Tongue (tissue), 2 donors: Measurements from ENCODE around the gene ADGRL3. TPM values are rescaled to one million over a fixed set of nuclear protein-coding genes. Genes with fewer than 3 reads are reported as not detected.
"Not testable (repeated sequence)": the region's sequence is repeated elsewhere in the genome, so short reads cannot be mapped to it uniquely, and the experiment has no call there.

Source experiments
- DNase-seq: peaks from one replicate; pipeline ENCODE4 v3.0.0-alpha.2; 2015
- total RNA-seq: library from RNA; depleted of rRNA; stranded (reverse); fragments of >200 nt; gene quantifications from one replicate; pipeline ENCODE4 v1.2.3, GENCODE V29; 2014

The ADGRL3 gene
- total RNA-seq, 1 donor from 2014 or later: 33.3 TPM

GRCh38 chr4:61372817-61373216, 172.7 kb downstream of the ADGRL3 start:
- not testable (repeated sequence) for DNase-seq

- no peak for DNase-seq
These were observed 173.8 kb downstream of the ADGRL3 start for GRCh38 chr4:61373901-61374440.

DNA sequence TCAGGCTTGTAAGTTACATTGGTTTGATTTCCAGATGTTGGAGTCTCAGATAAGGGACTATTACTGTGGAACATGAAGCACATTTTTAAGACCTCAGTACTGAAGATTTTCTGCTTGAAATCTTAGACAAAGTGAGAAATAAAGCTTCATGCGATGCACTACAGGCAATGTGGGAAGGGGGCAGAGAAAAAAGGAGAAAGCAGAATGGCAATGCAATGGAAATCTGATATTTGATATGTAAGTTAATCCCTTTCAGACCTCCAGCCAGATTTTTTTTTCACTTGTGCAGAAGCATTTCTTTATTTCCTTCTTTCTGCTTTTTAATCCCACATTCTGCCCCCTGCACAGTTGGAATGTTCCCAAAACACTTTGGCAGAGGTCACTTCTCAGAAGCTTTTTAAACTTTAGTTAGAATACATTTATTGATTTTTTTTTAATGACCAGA, 174.3 kb downstream of the ADGRL3 start:
- peak; percentile 74 for DNase-seq

DNA sequence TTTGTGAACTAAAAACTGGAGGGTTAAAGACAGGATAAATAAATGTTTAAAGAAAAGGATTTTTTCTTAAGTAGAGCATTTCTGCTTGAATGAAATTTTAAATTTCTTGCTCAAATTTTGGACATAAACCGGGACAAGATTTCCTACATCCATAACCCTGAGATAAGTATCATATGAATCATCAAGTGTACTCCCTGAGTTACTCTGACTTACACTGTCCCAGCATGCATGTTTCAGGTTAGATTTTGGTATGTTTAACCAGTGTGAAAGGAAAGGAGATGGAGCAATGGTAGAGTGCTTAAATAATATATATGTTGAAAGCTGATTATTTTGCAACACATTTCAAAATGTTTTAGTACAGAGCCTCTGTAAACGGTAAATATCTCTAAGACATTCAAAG, 175.2 kb downstream of the ADGRL3 start:
- no peak for DNase-seq

- DNase-seq: no peak
These were observed 176.2 kb downstream of the ADGRL3 start for GRCh38 chr4:61376301-61376700.

GRCh38 chr4:61379406-61379805, 179.3 kb downstream of the ADGRL3 start:
- no peak for DNase-seq

GRCh38 chr4:61380865-61381264, 180.7 kb downstream of the ADGRL3 start:
- peak; percentile 10 for DNase-seq

DNA sequence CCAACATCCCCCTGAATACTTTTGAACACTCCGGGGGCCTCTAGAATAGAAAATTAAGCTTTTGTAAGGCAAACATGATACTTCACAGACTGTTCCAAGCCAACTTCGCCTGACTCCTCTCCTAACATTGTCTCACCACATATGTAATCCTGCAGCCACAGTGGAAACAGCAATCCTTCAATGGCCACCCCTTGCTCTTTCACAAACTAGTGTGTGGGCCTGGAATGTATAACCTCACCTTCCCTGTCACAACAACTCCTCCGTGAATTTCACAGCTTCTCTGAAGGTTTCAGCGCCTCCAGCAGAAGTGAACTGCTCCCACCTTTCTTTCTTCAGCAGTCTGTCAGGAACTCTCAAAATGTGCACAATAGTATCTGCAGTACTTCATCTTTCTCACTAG, 185.1 kb downstream of the ADGRL3 start:
- peak; percentile 27 for DNase-seq

GRCh38 chr4:61387372-61387771, 187.2 kb downstream of the ADGRL3 start:
- not testable (repeated sequence) for DNase-seq

DNA sequence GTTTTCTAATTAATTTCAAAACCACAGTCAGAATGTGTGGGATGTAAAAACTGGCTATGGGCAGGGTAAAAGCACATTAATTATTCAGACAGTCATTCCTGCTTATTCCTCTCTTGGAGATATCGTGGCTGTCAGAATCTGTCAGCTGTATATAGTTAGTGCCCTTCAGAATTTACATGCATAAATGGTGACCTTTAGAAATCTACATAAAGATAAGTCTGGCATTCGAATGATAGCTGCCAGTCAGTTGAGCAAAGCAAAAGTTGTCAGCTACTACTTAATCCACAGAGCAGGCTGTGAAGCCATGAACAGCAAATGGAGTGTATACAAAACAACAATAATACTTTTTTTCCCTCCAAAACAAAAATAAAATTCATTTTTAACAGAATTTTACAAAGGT, 189.5 kb downstream of the ADGRL3 start:
- no peak for DNase-seq

DNA sequence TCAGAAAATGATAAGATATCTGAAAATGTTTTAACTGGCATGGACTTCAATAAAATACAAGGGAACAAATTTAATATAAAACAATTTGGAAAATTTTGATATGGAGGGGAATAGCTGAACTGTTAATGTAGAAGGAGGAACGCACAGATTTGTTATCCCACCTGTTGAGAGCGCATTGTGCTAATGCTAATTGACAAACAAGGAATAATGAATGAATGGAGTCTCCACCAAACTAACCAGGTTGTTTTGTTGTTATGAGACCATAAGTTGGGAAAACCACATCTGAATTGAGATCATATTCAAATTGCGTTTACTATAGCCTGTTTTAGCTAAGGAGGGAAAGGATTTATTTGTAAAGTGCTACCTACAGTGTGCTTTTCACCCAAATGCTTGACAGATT, 195.6 kb downstream of the ADGRL3 start:
- DNase-seq: no peak

DNA sequence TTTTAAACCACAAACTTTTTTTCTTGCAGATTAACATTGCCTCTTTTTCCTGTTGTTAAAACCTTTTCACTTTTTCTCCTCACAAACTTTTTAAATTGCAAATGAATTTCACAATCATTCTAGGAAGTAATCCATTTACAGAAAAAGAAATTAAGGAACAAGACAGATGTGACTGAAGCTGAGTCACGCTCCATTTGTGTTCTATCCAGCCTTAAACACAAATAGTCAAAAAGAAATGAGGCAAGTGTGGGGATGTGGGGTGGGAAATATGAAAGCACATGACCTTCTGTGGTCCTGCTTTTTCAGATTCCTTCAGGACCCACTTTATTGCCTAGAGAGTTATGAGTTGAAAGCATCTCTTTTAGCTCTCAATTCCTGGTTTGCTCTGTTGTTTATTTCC, 197.0 kb downstream of the ADGRL3 start:
- DNase-seq: no peak

DNA sequence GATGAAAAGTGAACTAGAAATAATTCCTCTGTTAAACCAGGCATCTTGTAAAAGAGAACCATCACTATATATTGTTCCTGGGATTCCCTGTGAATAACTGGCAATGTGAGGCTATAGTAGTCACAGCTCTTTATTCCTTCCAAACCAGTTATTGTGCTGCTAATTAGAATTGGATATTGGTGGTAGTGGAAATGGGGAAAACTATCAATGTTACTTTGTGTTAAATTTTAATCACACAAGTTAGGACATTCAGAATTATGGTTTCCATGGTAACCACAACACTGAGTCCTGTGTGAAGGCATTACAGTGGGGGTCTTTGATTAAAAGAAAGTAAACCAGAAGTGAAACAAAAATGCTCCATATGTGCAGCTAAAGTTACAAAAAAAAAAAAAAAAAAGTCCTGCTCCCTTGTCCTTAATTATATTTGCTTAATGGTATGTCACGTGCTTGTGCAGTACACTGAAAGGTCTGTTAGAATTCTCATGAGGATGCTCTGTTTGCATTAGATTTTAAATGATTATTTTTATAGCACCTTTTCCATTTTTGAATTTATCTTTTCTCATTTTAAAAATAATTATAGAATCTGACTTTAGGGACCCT, 200.4 kb downstream of the ADGRL3 start:
- peak; percentile 41 for DNase-seq

DNA sequence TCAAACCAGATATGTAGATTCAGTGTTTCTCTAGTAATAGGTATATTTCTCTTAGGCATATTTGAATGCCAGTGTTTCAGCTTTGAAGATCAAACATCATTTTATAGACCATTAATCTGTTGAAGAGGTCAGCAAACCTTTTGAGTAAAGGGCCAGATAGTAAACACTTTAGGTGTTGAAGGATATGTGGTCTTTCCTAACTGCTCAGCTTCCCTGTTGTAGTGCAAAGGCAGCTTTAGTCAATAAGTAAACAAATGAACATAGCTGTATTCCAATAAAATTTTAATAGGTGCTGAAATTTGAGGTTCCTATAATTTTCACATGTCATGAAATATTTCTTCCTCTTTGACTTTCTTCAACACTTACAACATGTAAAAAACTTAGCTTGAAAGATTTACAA, 201.6 kb downstream of the ADGRL3 start:
- no peak for DNase-seq

GRCh38 chr4:61405307-61405706, 205.2 kb downstream of the ADGRL3 start:
- no peak for DNase-seq

DNA sequence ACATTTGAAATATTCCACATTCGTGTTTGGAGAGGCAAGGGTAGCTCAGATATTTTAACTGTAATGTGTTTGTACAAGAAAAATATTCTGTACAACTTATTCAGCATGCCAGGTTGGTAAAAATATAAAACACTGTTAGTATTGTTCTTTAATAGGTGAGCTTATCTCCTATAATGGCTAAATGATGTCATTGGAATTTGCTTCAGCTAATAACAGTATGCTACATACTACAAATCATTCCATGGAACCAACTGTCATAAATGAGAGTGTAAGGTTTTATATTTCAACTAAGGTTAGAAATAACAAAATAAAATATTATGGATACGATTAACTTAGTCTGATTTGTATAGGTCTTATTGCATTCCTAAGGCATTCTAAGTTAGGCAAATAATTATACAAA, 206.6 kb downstream of the ADGRL3 start:
- DNase-seq: no peak

DNA sequence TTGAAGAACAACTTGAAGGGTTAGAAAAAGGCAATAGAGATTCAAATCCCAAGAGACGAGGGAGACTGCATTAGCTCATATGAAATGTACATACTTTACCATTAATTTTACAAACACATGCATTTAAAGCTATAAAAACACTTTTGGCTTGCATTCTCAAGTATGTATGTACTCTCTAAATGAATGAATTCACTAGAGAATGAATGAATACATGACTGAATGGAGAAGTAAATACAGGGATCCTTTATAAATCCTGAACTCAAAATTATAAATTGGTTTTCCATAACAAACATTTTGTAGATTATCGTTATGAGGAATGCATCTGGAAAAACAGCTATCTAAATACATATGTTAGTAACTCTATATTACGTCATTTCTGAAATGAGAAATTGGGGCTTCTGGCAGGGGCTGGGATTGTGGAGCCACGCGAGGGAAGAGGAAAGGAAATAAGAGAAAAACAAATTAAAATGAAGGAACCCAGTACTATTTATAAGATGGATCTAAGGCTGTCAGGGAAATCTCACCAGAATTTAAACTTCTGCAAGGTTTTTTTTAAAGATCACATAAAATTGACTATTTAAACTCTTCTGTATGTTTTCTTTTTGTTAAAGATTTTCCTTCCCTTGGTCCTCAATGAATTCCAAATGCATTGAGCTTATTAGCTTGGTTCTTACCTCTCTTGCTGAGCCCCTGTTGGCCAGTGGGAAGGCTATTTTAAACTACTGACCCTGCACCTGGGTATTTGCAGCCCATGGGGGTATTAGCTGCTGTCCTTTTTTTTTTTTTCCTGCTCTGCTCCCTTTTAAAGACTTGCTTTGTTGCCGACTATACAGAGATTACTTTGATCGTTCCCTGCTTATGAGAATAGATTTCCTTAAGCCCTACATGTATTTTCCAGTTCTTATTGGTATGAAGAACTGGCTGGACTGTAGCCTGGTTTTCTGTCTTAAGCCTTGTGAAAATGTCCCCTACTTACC, 207.8 kb downstream of the ADGRL3 start:
- DNase-seq: peak; percentile 68

- no peak for DNase-seq
These were observed 208.7 kb downstream of the ADGRL3 start for GRCh38 chr4:61408861-61409260.

DNA sequence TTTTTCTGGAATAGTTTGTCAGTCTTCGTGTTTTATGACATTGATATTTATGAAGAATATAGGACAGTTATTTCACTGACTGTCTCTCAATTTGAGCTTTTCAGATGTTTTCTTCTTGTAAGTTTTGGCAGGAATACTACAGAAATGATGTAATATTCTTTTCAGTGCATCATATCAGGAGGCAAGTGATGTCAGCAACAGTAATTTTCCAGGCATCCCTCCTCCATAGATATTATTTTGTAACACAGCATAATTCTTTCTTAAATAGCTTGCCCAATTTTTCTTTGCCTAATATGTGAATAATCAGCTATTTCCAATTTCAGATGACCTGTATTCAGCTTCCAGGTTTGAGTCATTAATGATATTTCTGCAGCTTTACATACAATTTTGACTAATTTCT, 211.1 kb downstream of the ADGRL3 start:
- no peak for DNase-seq

- DNase-seq: no peak
These were observed 225.2 kb downstream of the ADGRL3 start for GRCh38 chr4:61425315-61425714.

DNA sequence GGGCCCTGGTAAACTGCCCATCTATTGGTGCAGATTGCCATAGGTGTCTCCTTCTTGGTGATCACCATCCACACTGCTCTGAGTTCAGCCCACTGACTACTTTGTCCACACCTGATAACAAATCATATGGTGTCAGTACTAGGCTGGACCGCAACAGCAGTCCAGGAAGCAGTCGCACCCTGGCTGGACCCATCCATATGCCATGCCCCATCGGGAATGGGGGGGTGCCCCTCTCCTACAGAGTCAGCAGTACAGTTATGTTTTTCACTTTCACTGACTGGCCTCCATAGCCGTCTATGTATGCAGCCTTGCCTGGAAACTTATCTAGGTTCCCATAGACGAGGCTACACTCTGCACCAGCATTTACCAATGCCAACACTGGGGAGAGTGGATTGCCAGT, 226.1 kb downstream of the ADGRL3 start:
- no peak for DNase-seq

DNA sequence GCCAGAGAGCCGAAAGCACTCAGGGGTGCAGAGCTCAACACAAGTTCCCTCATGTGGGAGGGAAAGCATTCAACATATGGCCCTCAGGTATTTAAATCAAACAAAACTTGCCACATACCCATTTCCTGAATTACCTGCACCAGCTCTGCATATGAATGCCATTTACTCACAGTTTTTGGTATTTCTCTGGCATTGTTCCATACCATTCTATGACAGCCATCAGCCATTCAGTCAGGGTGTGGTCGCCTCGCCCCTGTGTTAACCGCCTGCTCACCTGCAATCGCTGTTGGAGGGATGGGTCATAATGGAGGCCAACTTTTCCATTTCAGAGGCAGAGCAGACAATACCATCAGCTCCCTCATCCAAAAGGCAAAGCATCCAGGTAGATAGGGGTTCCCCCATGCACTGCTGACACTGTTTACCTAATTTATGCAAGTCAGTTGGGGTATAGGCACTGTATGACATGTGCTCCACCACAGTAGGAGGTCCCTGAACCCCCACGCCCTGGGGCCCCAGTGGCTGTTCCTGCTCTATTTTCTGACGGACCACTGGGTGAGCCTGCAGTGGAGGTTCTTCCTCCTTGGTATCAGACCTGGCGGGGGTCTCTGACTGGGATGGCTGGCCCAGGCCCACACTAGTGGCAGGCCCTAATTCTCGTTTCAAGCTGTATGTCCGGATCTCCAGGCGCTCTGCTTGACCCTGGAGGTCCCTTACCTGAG, 227.1 kb downstream of the ADGRL3 start:
- no peak for DNase-seq
